ENCODE data around the gene KCND3.

Gene KCND3

GRCh38 chr1:111989531-111990025, at the start of gene KCND3:
KCND3 (minus strand) TSS chr1:111989668.
- peak; percentile 49 for ATAC-seq
- no peak for TF ChIP-seq ISL1 (CRISPR knock-in tag; IDR thresholded peaks at IDR 0.05)
- TF ChIP-seq SNAI2 (CRISPR knock-in tag; IDR thresholded peaks at IDR 0.05), result no peak
- no peak for TF ChIP-seq POU6F1 (CRISPR knock-in tag; IDR thresholded peaks at IDR 0.05; ENCODE audit: borderline replicate concordance, low read depth)
- no peak for TF ChIP-seq RARB (CRISPR knock-in tag; IDR thresholded peaks at IDR 0.05)
- TF ChIP-seq ZFP3 (CRISPR knock-in tag; IDR thresholded peaks at IDR 0.05), result no peak
- TF ChIP-seq TSHZ2 (CRISPR knock-in tag; IDR thresholded peaks at IDR 0.05), result no peak
- TF ChIP-seq TCF4 (CRISPR knock-in tag; IDR thresholded peaks at IDR 0.05; ENCODE audit: borderline replicate concordance), result no peak
- TF ChIP-seq TOX (CRISPR knock-in tag; IDR thresholded peaks at IDR 0.05; ENCODE audit: borderline replicate concordance), result no peak
- TF ChIP-seq ZFP30 (CRISPR knock-in tag; IDR thresholded peaks at IDR 0.05), result no peak
- TF ChIP-seq ZC3H10 (CRISPR knock-in tag; IDR thresholded peaks at IDR 0.05), result no peak
- TF ChIP-seq OSR1 (CRISPR knock-in tag; IDR thresholded peaks at IDR 0.05), result no peak
- TF ChIP-seq ARNTL (CRISPR knock-in tag; IDR thresholded peaks at IDR 0.05; ENCODE audit: borderline replicate concordance, low read depth), result no peak
- TF ChIP-seq ZNF8 (CRISPR knock-in tag; IDR thresholded peaks at IDR 0.05), result no peak
- TF ChIP-seq ESRRG (CRISPR knock-in tag; IDR thresholded peaks at IDR 0.05), result no peak
- no peak for TF ChIP-seq BACH2 (CRISPR knock-in tag; IDR thresholded peaks at IDR 0.05; ENCODE audit: borderline replicate concordance)

- TF ChIP-seq PATZ1 (CRISPR knock-in tag; IDR thresholded peaks at IDR 0.05; ENCODE audit: borderline replicate concordance), result no peak
- TF ChIP-seq PPARA (CRISPR knock-in tag; IDR thresholded peaks at IDR 0.05; ENCODE audit: borderline replicate concordance), result no peak
- no peak for TF ChIP-seq OSR1 (CRISPR knock-in tag; IDR thresholded peaks at IDR 0.05)
- TF ChIP-seq GLIS3 (CRISPR knock-in tag; IDR thresholded peaks at IDR 0.05), result no peak
- no peak for TF ChIP-seq CREB5 (CRISPR knock-in tag; IDR thresholded peaks at IDR 0.05; ENCODE audit: low read depth)
- no peak for TF ChIP-seq TSHZ2 (CRISPR knock-in tag; IDR thresholded peaks at IDR 0.05)
- TF ChIP-seq ISL1 (CRISPR knock-in tag; IDR thresholded peaks at IDR 0.05), result no peak
- no peak for TF ChIP-seq ESRRG (CRISPR knock-in tag; IDR thresholded peaks at IDR 0.05)
- TF ChIP-seq SNAI2 (CRISPR knock-in tag; IDR thresholded peaks at IDR 0.05), result no peak
- no peak for TF ChIP-seq ZNF8 (CRISPR knock-in tag; IDR thresholded peaks at IDR 0.05)
- no peak for TF ChIP-seq BACH2 (CRISPR knock-in tag; IDR thresholded peaks at IDR 0.05; ENCODE audit: borderline replicate concordance)
- no peak for TF ChIP-seq RARB (CRISPR knock-in tag; IDR thresholded peaks at IDR 0.05)
- no peak for ATAC-seq
Observed at GRCh38 chr1:112034277-112034676, 44.8 kb upstream of the KCND3 start.

Measured in SK-N-SH treated with all-trans-retinoic acid at 6 μM for 48 hours (cell line).